K562 (cell line): ENCODE results near the gene SPOUT1. TPM values are rescaled to one million over a fixed set of nuclear protein-coding genes. Genes with fewer than 3 reads are reported as not detected.

Source experiments
- HNRNPL ChIP-seq: fragments of 200-400 bp; formaldehyde crosslinking; IDR thresholded peaks from 2 replicates; pipeline ENCODE4 v1.6.1; 2017; ENCODE audit warnings: low read depth, mild to moderate bottlenecking, low read length
- MCM2 ChIP-seq: fragments of 450-650 bp; IDR thresholded peaks from 2 replicates; pipeline ENCODE4 v1.6.1; 2017; ENCODE audit warnings: low read depth, mild to moderate bottlenecking
- NFATC3 ChIP-seq: fragments of 450-650 bp; IDR thresholded peaks from 2 replicates; pipeline ENCODE4 v1.6.1; 2017; ENCODE audit warnings: mild to moderate bottlenecking
- NR3C1 ChIP-seq: sonication (generic); formaldehyde crosslinking; IDR thresholded peaks from 2 replicates; pipeline ENCODE4 v1.8.1; 2022; ENCODE audit warnings: missing genetic modification reagents
- NR4A1 ChIP-seq, 2 experiments: fragments of 250-450 bp in 1 of 2; fragments of 450-650 bp in 1 of 2; sonication (Bioruptor Pico) in 1 of 2; IDR thresholded peaks; 2 replicates each; pipeline versions ENCODE4 v1.4.0 to v1.6.1; 2016 to 2020; ENCODE audit warnings: mild to moderate bottlenecking in 2 of 2, missing compliant biosample characterization in 1 of 2, missing genetic modification characterization in 1 of 2, moderate library complexity in 1 of 2
- POU5F1 ChIP-seq: fragments of 150-350 bp; IDR thresholded peaks from 2 replicates; pipeline ENCODE4 v1.6.1; 2014; ENCODE audit warnings: borderline replicate concordance, low read length, low read depth, mild to moderate bottlenecking; ENCODE audit not compliant: partially characterized antibody
- RUNX1 ChIP-seq: sonication (generic); IDR thresholded peaks from 2 replicates; pipeline ENCODE4 v1.6.1; 2016; ENCODE audit warnings: antibody characterized with exemption, low read depth
- SMC3 ChIP-seq: conservative IDR thresholded peaks from 2 replicates; pipeline ENCODE4 v1.6.1; 2011; ENCODE audit warnings: low read depth, low read length, improper control_type of control experiment; ENCODE audit not compliant: insufficient read depth
- ZBTB40 ChIP-seq, 2 experiments: fragments of 450-650 bp in 1 of 2; sonication (generic) in 1 of 2; formaldehyde crosslinking in 1 of 2; IDR thresholded peaks; 2 replicates each; pipeline versions ENCODE4 v1.7.1 to v1.9.0; 2016 to 2022; ENCODE audit warnings: inconsistent platforms in 1 of 2, mild to moderate bottlenecking in 1 of 2, missing genetic modification reagents in 1 of 2
- polyA plus RNA-seq, 8 experiments: library from polyadenylated mRNA; depleted of rRNA in 4 of 8; stranded (reverse) in 5 of 8; unstranded in 3 of 8; fragments of >200 nt; fragmentation: Nextera tagmentation in 2 of 8; fragmentation: Illumina TruSeq in 1 of 8; extraction: Ambion mirVana in 2 of 8; extraction: Trizol in 1 of 8; gene quantifications; 2 replicates each; pipeline versions ENCODE4 v1.2.1 to v1.2.3, GENCODE V29; 2011 to 2014; ENCODE audit warnings: inconsistent platforms in 1 of 8, missing spikeins in 1 of 8
- total RNA-seq, 7 experiments: library from RNA; depleted of rRNA in 6 of 7; stranded (reverse); fragments of >200 nt in 6 of 7; fragmentation: Illumina TruSeq in 2 of 7; extraction: Trizol in 2 of 7; gene quantifications; 2 replicates each; pipeline versions ENCODE4 v1.2.1 to v1.2.3, GENCODE V29; 2011 to 2021; ENCODE audit warnings: low replicate concordance in 1 of 7
- TF ChIP-seq, protein P1 (sequence below): sonication (generic); formaldehyde crosslinking; IDR thresholded peaks from 2 replicates; pipeline ENCODE4 v1.8.1; 2023; ENCODE audit warnings: mild to moderate bottlenecking, missing genetic modification reagents
- TF ChIP-seq, protein P2 (sequence below): fragments of 450-650 bp; IDR thresholded peaks from 2 replicates; pipeline ENCODE4 v1.6.1; 2017; ENCODE audit warnings: mild to moderate bottlenecking, moderate library complexity
- TF ChIP-seq, protein P3 (sequence below): fragments of 450-650 bp; conservative IDR thresholded peaks from 2 replicates; pipeline ENCODE4 v1.6.1; 2016; ENCODE audit warnings: missing genetic modification characterization, low read depth, mild to moderate bottlenecking, control low read depth, missing compliant biosample characterization

Gene SPOUT1
- total and polyA plus RNA-seq, 9 of the 15 experiments (the other 6 are each of a cell fraction or from before 2014, with no cell fraction given) = 10.6 to 121 (median 37.4) TPM

DNA sequence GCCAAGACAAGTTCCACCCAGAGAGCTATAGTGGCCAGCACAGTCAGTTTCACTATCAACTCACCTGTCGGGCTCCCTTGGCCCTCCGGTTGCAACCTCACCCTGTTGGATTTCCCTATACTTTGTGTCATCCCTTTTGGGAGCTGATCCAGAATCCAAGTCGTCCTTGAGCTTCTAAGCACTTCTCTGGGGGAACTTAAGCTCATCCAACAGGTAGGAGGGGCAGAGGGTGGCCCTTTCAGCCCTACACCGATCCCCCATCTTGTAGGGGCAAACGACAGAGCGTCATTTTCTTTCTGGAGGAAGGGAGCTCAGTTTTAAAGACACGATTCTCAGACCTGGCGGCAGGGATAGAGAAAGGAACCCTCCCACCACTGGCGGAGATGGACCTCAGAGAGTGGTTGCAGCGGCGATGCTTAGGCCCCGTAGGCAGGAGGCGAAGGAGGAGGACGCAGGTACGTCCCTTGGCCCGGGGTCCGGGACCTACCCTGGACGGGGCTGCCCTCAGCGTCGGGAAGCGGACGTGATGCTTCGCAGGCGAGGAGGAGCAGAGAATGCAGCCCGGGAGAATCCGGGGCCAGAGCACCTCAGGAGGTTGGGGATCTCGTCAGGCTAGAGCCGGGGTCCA, 58.4 kb downstream of the SPOUT1 start (continued):
- TF ChIP-seq ZBTB40 (IDR thresholded peaks at IDR 0.05) (no peak), ZBTB40 (CRISPR knock-in tag; IDR thresholded peaks at IDR 0.05) (no peak), RUNX1 (no peak), MCM2 (no peak), NR3C1 (CRISPR knock-in tag) (no peak), NFATC3 (no peak), SMC3 (no peak), NR4A1 (CRISPR knock-in tag; IDR thresholded peaks at IDR 0.05) (no peak), NR4A1 (tag; IDR thresholded peaks at IDR 0.05) (no peak), HNRNPL (no peak), POU5F1 (no peak)
- TF ChIP-seq, protein P1, sequence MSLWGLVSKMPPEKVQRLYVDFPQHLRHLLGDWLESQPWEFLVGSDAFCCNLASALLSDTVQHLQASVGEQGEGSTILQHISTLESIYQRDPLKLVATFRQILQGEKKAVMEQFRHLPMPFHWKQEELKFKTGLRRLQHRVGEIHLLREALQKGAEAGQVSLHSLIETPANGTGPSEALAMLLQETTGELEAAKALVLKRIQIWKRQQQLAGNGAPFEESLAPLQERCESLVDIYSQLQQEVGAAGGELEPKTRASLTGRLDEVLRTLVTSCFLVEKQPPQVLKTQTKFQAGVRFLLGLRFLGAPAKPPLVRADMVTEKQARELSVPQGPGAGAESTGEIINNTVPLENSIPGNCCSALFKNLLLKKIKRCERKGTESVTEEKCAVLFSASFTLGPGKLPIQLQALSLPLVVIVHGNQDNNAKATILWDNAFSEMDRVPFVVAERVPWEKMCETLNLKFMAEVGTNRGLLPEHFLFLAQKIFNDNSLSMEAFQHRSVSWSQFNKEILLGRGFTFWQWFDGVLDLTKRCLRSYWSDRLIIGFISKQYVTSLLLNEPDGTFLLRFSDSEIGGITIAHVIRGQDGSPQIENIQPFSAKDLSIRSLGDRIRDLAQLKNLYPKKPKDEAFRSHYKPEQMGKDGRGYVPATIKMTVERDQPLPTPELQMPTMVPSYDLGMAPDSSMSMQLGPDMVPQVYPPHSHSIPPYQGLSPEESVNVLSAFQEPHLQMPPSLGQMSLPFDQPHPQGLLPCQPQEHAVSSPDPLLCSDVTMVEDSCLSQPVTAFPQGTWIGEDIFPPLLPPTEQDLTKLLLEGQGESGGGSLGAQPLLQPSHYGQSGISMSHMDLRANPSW = 0 out of 2 replicates have a peak, but pooled peaks have one; percentile 56
- TF ChIP-seq, protein P2, sequence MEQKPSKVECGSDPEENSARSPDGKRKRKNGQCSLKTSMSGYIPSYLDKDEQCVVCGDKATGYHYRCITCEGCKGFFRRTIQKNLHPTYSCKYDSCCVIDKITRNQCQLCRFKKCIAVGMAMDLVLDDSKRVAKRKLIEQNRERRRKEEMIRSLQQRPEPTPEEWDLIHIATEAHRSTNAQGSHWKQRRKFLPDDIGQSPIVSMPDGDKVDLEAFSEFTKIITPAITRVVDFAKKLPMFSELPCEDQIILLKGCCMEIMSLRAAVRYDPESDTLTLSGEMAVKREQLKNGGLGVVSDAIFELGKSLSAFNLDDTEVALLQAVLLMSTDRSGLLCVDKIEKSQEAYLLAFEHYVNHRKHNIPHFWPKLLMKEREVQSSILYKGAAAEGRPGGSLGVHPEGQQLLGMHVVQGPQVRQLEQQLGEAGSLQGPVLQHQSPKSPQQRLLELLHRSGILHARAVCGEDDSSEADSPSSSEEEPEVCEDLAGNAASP = no peak
- TF ChIP-seq, protein P3, sequence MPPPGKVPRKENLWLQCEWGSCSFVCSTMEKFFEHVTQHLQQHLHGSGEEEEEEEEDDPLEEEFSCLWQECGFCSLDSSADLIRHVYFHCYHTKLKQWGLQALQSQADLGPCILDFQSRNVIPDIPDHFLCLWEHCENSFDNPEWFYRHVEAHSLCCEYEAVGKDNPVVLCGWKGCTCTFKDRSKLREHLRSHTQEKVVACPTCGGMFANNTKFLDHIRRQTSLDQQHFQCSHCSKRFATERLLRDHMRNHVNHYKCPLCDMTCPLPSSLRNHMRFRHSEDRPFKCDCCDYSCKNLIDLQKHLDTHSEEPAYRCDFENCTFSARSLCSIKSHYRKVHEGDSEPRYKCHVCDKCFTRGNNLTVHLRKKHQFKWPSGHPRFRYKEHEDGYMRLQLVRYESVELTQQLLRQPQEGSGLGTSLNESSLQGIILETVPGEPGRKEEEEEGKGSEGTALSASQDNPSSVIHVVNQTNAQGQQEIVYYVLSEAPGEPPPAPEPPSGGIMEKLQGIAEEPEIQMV (tag) = no peak
